ENCODE data around the gene DYRK1B.

Gene DYRK1B

GRCh38 chr19:39870171-39870971 lies 36.4 kb upstream of the DYRK1B start (continued):
- no peak for TF ChIP-seq PRDM4 (tag by site-specific recombination; IDR thresholded peaks at IDR 0.05)
- no peak for TF ChIP-seq ZNF292 (tag by site-specific recombination; IDR thresholded peaks at IDR 0.05; ENCODE audit: borderline replicate concordance, low read depth)
- TF ChIP-seq, protein P1, sequence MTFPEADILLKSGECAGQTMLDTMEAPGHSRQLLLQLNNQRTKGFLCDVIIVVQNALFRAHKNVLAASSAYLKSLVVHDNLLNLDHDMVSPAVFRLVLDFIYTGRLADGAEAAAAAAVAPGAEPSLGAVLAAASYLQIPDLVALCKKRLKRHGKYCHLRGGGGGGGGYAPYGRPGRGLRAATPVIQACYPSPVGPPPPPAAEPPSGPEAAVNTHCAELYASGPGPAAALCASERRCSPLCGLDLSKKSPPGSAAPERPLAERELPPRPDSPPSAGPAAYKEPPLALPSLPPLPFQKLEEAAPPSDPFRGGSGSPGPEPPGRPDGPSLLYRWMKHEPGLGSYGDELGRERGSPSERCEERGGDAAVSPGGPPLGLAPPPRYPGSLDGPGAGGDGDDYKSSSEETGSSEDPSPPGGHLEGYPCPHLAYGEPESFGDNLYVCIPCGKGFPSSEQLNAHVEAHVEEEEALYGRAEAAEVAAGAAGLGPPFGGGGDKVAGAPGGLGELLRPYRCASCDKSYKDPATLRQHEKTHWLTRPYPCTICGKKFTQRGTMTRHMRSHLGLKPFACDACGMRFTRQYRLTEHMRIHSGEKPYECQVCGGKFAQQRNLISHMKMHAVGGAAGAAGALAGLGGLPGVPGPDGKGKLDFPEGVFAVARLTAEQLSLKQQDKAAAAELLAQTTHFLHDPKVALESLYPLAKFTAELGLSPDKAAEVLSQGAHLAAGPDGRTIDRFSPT (tag by site-specific recombination; IDR thresholded peaks at IDR 0.05) = peak; percentile 14; the same call in 1 of the 2 replicates
- TF ChIP-seq, protein P2, sequence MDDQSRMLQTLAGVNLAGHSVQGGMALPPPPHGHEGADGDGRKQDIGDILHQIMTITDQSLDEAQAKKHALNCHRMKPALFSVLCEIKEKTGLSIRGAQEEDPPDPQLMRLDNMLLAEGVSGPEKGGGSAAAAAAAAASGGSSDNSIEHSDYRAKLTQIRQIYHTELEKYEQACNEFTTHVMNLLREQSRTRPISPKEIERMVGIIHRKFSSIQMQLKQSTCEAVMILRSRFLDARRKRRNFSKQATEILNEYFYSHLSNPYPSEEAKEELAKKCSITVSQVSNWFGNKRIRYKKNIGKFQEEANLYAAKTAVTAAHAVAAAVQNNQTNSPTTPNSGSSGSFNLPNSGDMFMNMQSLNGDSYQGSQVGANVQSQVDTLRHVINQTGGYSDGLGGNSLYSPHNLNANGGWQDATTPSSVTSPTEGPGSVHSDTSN (CRISPR knock-in tag; IDR thresholded peaks at IDR 0.05) = no peak
- no peak; the same call in 1 of the 2 replicates for TF ChIP-seq ZNF394 (tag by site-specific recombination; IDR thresholded peaks at IDR 0.05; ENCODE audit: borderline replicate concordance)
- no peak for TF ChIP-seq ZNF2 (tag by site-specific recombination; IDR thresholded peaks at IDR 0.05)
- no peak for TF ChIP-seq ZNF596 (tag by site-specific recombination; IDR thresholded peaks at IDR 0.05)
- TF ChIP-seq, protein P3, sequence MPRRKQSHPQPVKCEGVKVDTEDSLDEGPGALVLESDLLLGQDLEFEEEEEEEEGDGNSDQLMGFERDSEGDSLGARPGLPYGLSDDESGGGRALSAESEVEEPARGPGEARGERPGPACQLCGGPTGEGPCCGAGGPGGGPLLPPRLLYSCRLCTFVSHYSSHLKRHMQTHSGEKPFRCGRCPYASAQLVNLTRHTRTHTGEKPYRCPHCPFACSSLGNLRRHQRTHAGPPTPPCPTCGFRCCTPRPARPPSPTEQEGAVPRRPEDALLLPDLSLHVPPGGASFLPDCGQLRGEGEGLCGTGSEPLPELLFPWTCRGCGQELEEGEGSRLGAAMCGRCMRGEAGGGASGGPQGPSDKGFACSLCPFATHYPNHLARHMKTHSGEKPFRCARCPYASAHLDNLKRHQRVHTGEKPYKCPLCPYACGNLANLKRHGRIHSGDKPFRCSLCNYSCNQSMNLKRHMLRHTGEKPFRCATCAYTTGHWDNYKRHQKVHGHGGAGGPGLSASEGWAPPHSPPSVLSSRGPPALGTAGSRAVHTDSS (tag by site-specific recombination; IDR thresholded peaks at IDR 0.05) = no peak
- TF ChIP-seq SP7 (tag by site-specific recombination; IDR thresholded peaks at IDR 0.05) = 0 out of 2 replicates have a peak, but pooled peaks have one; percentile 24
- TF ChIP-seq ZNF274 (IDR thresholded peaks at IDR 0.05; ENCODE audit: low read length) = no peak
- TF ChIP-seq ZNF274 (tag by site-specific recombination; IDR thresholded peaks at IDR 0.05; ENCODE audit: borderline replicate concordance) = no peak
- TF ChIP-seq ZNF677 (tag by site-specific recombination; IDR thresholded peaks at IDR 0.05) = no peak
- TF ChIP-seq ZBTB10 (tag by site-specific recombination; IDR thresholded peaks at IDR 0.05) = 0 out of 2 replicates have a peak, but pooled peaks have one; percentile 21
- peak; percentile 99 for TF ChIP-seq ZBTB17 (tag by site-specific recombination; IDR thresholded peaks at IDR 0.05)
- no peak for TF ChIP-seq SETDB1 (IDR thresholded peaks at IDR 0.05; ENCODE audit: insufficient read length, low read length)
- no peak for TF ChIP-seq ZNF626 (tag by site-specific recombination; IDR thresholded peaks at IDR 0.05)
- no peak for TF ChIP-seq ZBTB1 (tag by site-specific recombination; IDR thresholded peaks at IDR 0.05)
- TF ChIP-seq, protein P4, sequence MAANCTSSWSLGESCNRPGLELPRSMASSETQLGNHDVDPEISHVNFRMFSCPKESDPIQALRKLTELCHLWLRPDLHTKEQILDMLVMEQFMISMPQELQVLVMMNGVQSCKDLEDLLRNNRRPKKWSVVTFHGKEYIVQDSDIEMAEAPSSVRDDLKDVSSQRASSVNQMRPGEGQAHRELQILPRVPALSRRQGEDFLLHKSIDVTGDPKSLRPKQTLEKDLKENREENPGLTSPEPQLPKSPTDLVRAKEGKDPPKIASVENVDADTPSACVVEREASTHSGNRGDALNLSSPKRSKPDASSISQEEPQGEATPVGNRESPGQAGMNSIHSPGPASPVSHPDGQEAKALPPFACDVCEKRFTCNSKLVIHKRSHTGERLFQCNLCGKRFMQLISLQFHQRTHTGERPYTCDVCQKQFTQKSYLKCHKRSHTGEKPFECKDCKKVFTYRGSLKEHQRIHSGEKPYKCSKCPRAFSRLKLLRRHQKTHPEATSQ (tag by site-specific recombination; IDR thresholded peaks at IDR 0.05) = no peak
- no peak for TF ChIP-seq ZNF324 (tag by site-specific recombination; IDR thresholded peaks at IDR 0.05)
- TF ChIP-seq REST (tag by site-specific recombination; IDR thresholded peaks at IDR 0.05) = no peak
- TF ChIP-seq ZNF341 (tag by site-specific recombination; IDR thresholded peaks at IDR 0.05; ENCODE audit: low read depth) = no peak; the same call in 1 of the 2 replicates
